ENCODE data around the gene F7. TPM values are rescaled to one million over a fixed set of nuclear protein-coding genes. Genes with fewer than 3 reads are reported as not detected.
"Not testable (repeated sequence)": the region's sequence is repeated elsewhere in the genome, so short reads cannot be mapped to it uniquely, and the experiment has no call there.

The F7 gene
- total RNA-seq, 1 donor from 2014 or later, result 0.60 TPM

DNA sequence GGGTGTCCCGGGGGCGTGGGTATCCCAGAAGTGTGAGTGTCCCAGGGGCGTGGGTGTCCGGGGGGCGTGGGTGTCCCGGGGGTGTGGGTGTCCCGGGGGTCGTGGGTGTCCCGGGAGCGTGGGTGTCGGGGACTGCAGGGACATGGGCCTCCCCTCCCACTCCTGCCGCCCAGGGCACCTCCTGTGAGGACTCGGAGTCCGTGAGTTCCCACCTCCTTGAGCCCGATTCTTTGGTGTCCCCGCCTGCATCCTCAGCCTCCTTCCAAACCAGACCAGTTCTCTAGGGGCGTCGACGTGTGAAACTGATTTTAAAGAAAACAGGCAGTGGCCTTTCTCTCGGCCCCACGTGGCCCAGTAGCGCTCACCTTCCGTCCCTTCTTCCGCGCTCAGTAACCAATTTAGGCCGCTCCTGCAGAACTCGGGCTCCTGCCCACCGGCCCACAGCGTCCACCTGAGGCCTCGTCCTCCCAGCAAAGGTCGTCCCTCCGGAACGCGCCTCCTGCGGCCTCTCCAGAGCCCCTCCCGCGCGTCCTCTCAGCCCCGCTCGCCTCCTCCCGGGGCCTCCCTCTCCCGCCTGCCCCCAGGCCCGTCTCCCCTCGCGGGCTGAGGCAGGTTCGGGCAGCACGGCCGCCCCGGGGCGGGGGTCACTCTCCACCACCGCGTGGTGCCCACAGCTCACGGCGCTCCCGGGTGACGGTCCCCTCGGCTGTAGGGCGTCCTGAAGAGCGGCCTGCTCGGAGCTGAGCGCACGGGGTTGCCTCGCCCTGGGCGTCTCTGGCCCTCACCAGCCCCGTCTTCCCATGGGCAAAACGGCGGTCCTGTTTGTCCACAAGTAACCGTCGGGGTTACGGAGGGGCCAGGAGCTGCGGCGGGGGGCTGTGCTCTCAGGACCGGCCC, 3.8 kb downstream of the F7 start:
- Mint-ChIP-seq H3K36me3 (ENCODE audit: low read depth) (no peaks in the 10 kb centered on the region), H3K9me3 (ENCODE audit: low read depth) (no peaks in the 10 kb centered on the region), H3K27me3 (ENCODE audit: low read depth) (no peaks in the 10 kb centered on the region), H3K27ac (ENCODE audit: unreplicated experiment) (no peak overlapping the region), H3K4me3 (ENCODE audit: unreplicated experiment) (peak overlapping the region; percentile 46), H3K4me1 (ENCODE audit: low read depth) (no peaks in the 10 kb centered on the region)
- TF ChIP-seq, protein P1, sequence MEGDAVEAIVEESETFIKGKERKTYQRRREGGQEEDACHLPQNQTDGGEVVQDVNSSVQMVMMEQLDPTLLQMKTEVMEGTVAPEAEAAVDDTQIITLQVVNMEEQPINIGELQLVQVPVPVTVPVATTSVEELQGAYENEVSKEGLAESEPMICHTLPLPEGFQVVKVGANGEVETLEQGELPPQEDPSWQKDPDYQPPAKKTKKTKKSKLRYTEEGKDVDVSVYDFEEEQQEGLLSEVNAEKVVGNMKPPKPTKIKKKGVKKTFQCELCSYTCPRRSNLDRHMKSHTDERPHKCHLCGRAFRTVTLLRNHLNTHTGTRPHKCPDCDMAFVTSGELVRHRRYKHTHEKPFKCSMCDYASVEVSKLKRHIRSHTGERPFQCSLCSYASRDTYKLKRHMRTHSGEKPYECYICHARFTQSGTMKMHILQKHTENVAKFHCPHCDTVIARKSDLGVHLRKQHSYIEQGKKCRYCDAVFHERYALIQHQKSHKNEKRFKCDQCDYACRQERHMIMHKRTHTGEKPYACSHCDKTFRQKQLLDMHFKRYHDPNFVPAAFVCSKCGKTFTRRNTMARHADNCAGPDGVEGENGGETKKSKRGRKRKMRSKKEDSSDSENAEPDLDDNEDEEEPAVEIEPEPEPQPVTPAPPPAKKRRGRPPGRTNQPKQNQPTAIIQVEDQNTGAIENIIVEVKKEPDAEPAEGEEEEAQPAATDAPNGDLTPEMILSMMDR (IDR thresholded peaks at IDR 0.05), result no peak
- peak; percentile 93 for DNase-seq (ENCODE audit: low spot score)

DNA sequence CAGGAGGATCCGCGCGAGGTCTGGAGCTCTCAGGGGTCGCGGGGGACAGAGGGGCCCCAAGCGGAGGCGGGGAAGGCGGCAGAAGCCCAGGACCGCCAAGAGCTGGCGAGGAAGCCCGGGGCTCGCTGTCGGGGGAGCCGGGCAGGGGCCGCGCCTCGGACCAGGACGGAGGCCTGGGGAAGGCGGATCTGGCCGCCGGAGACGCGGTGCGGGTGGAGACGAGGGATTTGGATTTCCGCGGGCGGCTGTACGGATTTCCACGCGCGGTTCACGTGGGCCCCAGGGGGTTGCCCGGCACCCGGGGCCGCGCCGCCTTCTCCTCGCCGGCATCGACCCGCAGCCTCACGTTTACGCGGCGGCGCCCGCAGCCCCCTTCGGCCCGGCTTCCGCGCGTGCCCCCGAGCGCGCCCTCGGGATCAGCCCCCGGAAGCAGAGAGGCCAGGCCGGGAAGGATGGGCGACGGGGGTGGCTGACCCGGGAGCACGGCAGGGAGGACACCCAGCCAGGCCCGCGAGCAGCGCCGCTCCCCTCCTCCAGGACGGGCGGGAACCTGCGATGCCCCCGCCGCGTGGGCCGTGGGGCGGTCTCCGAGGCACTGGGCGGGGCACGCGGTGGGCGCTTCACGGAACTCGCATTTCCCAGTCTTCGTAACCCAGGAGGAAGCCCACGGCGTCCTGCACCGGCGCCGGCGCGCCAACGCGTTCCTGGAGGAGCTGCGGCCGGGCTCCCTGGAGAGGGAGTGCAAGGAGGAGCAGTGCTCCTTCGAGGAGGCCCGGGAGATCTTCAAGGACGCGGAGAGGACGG, 4.7 kb downstream of the F7 start:
- Mint-ChIP-seq H3K4me3 (ENCODE audit: unreplicated experiment) (peak overlapping the region; percentile 62), H3K27me3 (ENCODE audit: low read depth) (no peaks in the 10 kb centered on the region), H3K36me3 (ENCODE audit: low read depth) (no peaks in the 10 kb centered on the region), H3K27ac (ENCODE audit: unreplicated experiment) (no peak overlapping the region), H3K9me3 (ENCODE audit: low read depth) (no peaks in the 10 kb centered on the region), H3K4me1 (ENCODE audit: low read depth) (no peaks in the 10 kb centered on the region)
- TF ChIP-seq, protein P1 (IDR thresholded peaks at IDR 0.05), result no peak
- peak; percentile 84 for DNase-seq (ENCODE audit: low spot score)

DNA sequence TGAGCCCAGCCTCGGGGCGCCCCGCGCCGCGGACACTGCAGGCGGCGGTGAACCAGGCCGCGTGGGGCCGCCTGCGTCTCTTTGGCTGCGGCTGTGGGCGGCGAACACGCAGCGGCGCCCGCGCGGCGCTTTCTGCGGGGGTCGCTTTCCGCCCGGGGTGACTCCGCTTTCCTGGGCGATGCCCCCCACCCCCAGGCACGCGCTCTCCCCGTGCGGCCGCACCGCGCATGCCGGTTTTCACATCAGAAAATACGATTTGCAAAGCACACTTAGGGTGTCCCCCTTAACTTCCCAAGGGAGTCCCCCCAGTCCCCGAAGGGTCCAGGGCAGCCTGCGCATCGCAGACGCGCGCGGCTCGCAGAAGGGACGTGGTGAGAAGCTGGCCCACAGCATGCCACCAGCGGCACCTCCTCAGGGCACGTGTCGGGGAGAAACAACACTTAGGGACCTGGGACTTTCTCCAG, 5.3 kb downstream of the F7 start:
- Mint-ChIP-seq H3K4me1 (ENCODE audit: low read depth) (no peaks in the 10 kb centered on the region), H3K36me3 (ENCODE audit: low read depth) (no peaks in the 10 kb centered on the region), H3K4me3 (ENCODE audit: unreplicated experiment) (peak overlapping the region; percentile 62), H3K27ac (ENCODE audit: unreplicated experiment) (no peak overlapping the region), H3K9me3 (ENCODE audit: low read depth) (no peaks in the 10 kb centered on the region), H3K27me3 (ENCODE audit: low read depth) (no peaks in the 10 kb centered on the region)
- TF ChIP-seq, protein P1 (IDR thresholded peaks at IDR 0.05), result no peak
- peak; percentile 79 for DNase-seq (ENCODE audit: low spot score)

DNA sequence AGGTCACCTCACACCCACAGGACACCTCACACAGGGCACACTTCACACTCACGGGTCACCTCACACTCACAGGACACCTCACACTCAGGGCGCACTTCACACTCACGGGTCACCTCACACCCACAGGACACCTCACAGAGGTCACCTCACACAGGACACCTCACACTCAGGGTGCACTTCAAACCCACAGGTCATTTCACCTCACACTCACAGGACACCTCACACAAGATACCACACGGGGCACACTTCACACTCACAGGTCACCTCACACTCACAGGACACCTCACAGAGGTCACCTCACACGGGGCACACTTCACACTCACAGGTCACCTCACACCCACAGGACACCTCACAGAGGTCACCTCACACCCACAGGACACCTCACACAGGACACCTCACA, 6.2 kb downstream of the F7 start:
- H3K27me3 Mint-ChIP-seq (ENCODE audit: low read depth); H3K36me3 Mint-ChIP-seq (ENCODE audit: low read depth); H3K4me1 Mint-ChIP-seq (ENCODE audit: low read depth); H3K4me3 Mint-ChIP-seq (ENCODE audit: unreplicated experiment); H3K27ac Mint-ChIP-seq (ENCODE audit: unreplicated experiment); H3K9me3 Mint-ChIP-seq (ENCODE audit: low read depth): not testable (repeated sequence)
- DNase-seq (ENCODE audit: low spot score), result peak; percentile 29

DNA sequence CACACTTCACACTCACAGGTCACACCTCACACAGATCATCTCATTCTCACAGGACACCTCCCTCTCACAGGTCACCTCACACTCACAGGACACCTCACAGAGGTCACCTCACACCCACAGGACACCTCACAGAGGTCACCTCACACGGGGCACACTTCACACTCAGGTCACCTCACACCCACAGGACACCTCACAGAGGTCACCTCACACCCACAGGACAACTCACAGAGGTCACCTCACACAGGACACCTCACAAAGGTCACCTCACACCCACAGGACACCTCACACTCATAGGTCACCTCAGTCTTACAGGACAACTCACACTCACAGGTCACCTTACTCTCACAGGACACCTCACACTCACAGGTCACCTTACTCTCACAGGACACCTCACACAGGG, 6.9 kb downstream of the F7 start:
- H3K4me3 Mint-ChIP-seq (ENCODE audit: unreplicated experiment); H3K27ac Mint-ChIP-seq (ENCODE audit: unreplicated experiment); H3K4me1 Mint-ChIP-seq (ENCODE audit: low read depth); H3K9me3 Mint-ChIP-seq (ENCODE audit: low read depth); H3K36me3 Mint-ChIP-seq (ENCODE audit: low read depth); H3K27me3 Mint-ChIP-seq (ENCODE audit: low read depth); DNase-seq (ENCODE audit: low spot score): not testable (repeated sequence)
